HG02678 (cell line): Measurements from ENCODE around the gene DNAH1.

Experiments
- ATAC-seq: cut with Tn5 transposase; IDR thresholded peaks from one replicate; pipeline ENCODE4 v1.9.1; 2021; ENCODE audit warnings: mild to moderate bottlenecking, moderate library complexity; ENCODE audit not compliant: unreplicated experiment

The DNAH1 gene

GRCh38 chr3:52431459-52432223 lies 115.5 kb downstream of the DNAH1 start:
- no peak for ATAC-seq

- ATAC-seq: no peak
These were observed 116.1 kb downstream of the DNAH1 start for GRCh38 chr3:52432225-52432624.

DNA sequence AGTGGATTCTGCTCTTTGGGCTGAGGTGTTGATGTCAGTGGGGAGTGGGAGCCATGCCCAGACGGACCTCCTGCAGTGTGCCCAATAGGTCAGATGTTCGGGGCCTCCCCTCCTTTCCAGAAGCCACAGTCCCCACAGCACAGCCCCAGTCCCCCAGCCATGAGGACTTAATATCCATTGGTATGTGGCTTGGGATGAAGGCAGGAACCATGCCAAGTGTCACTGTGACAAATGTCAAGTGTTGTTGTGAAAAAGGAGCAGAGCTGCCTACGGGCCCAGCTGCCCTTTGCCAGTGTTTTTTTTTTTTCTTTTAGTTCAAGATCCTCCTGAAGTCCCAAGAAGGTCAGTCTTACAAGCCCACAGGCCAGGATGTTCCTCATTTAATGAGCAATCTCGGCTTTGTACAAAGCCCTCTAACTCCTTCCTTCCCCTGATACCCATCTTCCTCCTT lies 116.6 kb downstream of the DNAH1 start:
- ATAC-seq: no peak

GRCh38 chr3:52433328-52433995 lies 117.3 kb downstream of the DNAH1 start:
- ATAC-seq: no peak

DNA sequence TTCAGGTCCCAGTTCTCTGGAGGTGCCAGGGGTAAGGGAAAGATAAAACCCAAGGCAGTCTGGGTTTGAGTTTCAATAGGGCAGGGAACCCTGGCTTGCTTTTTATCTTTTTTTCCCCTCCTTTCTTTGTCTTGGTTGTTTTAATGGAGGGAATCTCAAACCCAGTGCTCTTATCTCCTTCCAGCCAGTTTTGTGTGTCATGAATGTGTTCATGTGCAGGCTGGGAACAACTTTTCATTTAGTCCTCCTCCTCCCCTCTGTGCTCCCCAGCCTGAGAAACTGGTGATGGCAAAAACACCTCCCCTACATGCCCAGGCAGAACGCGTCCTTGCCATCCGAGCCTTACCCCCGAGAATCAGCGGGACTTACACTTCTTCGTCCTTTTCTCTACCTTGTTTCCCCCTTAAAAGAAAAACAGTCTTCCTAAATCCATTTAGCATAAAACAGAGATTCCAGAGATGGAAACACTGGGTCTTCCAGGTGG lies 117.9 kb downstream of the DNAH1 start:
- no peak for ATAC-seq

DNA sequence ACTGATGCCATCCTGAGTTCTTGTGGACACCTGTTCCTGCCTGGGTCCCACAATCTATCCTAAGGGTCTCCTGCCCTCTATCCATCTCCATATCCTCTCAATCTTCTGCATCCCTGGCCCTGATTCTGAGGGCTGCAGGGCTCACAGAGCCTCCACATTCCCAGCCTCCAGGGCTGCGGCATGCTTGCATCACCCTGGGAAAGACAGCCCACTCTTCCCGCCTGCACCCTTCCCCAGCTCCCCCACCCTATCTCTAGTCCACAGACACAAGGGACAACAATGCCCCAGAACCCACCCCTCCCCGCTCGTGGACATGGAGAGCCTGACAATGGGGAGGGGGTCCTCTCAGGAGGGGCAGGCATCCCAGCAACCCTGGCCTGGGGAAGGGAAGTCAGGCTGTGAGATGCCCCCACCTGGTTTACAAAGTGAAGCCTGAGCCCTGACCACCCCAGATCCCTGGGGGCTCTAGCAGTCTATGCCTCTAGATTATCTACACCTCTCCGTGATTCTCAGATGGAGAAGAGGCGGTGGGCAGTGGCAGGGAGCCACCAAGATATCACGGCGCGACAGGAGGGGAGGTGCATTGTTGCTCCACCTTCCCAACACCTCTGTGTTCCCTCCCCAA lies 118.5 kb downstream of the DNAH1 start:
- ATAC-seq: no peak

GRCh38 chr3:52435246-52436101 lies 119.4 kb downstream of the DNAH1 start:
- no peak for ATAC-seq

DNA sequence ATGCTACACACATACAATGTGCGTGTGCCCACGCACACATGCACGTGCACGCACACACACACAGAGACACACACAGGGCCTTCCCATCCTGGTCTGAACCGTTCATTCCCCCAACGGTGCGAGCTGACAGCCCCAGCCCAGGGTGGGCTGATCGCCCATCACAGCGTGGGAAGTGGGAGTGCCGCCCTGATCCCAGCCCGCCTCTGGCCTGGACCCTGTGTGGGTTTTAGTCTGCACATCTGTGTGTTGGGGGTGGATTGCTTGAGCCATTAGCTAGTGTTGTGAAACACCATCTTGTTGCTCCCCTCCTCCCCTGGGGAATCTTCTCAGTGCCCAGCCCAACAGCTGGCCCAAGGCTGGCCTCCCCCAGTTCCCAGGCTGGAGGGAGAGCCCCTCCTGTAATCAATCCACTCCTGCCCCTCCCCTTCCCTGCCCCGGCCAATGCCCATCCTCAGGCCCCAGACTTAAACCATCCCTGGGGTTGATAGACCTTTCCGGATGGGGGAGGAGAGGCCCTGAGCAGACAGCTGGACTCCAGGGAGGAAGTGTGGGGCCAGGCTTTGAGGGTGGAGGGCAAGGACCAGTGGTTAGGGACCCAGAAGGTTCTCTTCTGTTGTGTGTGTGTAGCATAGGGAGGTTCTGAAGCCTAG lies 120.5 kb downstream of the DNAH1 start:
- no peak for ATAC-seq

DNA sequence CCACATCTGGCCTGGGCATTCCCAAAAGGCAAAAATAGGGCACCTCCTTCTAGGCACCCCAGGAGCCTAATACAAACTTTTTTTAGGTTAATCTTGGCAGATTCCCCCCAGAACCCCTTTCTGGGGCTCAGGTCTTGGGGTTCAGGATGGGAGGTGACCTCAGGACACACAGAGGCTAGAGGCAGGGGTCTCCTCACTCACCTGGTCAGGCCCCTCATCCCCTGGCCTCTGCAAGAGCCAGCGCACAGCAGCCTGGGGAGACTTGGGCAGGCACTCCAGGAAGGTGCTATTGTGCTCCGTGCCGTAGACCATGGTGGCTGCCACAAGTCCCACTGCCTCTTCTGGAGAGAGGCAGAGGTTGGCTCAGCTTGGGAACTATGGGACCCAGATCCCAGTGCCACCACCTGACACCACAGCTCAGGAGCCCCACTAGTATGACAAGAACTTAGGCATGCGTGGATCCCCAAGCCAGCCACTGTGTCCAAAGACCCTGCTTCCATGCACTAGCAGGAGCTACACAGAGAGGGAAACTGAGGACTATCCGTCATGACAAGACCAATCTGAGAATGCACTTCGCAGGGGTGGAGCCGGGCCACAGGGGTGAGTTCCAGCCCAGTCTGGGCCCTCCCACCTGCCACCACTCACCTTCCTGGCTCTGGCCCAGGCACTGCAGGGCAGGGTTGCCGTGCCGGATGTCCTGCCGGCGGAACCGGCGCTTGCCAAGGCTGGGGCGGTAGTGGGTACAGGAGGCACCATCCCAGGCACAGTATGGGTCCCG lies 121.4 kb downstream of the DNAH1 start:
- ATAC-seq: no peak

GRCh38 chr3:52438104-52438376 lies 121.9 kb downstream of the DNAH1 start:
- ATAC-seq: no peak

DNA sequence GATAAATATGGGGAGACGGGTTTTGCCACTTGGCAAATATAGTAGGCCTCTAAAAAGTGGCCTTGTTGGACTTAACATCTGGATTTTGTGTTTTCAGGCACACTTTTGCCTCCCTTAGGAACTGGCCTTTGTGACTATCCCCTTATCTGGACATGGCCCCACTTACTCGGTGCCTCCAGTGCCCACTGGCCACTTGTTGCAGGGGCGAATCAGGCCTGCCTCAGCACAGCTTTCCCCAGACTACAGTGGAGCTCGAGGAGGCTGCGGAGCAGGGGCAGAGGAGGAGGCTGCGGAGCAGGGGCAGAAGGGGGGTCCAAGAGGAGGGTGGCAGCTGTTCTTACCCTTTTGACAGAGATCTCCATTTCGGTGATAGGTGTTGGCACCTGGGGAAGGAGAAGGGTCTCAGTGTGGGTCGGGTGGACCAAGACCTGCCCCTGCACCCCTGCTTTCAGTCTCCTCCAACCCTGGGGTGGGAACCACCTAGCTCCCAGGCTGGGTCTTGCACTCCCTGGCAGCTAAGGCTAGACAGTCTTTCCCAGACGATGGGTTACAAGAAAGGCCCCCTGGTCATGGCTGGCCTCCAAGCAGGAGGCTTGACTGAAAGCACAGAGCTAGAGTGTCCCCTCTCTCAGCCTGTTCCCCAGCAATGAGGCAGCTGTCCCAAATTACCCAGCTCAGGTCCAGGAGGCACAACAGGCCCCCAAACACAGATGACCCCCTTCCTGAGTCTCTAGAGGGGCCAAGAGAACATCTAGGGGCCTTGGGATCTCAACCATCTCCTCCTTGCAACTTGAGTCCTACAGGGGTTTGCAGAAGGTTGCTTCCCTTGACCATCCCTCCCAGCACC lies 122.7 kb downstream of the DNAH1 start:
- ATAC-seq: no peak

GRCh38 chr3:52439426-52440248 lies 123.5 kb downstream of the DNAH1 start:
- ATAC-seq: no peak

DNA sequence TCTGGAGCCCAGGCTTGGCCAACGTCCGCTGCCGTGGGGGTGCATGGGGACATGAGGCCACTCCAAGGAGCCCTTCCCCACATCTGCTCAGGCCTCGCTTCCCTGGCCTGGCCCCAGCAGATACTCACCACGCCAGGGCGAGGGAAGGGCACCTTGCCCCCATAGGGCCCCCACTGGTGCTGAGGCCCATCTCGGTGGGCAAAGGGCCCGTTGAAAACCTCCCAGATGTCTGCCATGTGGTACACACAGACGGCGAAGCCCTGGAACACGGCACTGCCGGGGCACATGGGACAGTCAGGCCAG lies 124.1 kb downstream of the DNAH1 start:
- ATAC-seq: no peak

DNA sequence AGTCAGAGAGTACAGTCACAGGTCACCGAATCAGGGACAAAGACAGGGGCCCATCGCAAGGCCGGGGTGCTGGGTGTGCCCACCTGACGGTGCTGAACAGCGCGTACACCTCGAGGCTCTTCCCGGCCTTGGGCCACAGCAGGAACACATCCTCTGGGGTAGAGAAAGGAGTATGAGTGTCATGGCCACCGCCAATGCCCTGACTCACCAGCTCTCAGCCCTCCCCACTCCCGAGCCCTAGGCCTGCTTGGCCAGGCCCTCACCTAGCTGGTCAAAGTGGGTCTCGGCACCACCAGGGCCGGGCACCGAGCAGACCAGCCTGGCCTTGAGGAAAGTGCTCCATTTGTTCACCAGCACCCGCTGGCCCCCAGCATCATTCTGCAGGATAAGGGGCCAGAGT lies 124.6 kb downstream of the DNAH1 start:
- ATAC-seq: no peak

GRCh38 chr3:52441091-52441771 lies 125.1 kb downstream of the DNAH1 start:
- no peak for ATAC-seq

DNA sequence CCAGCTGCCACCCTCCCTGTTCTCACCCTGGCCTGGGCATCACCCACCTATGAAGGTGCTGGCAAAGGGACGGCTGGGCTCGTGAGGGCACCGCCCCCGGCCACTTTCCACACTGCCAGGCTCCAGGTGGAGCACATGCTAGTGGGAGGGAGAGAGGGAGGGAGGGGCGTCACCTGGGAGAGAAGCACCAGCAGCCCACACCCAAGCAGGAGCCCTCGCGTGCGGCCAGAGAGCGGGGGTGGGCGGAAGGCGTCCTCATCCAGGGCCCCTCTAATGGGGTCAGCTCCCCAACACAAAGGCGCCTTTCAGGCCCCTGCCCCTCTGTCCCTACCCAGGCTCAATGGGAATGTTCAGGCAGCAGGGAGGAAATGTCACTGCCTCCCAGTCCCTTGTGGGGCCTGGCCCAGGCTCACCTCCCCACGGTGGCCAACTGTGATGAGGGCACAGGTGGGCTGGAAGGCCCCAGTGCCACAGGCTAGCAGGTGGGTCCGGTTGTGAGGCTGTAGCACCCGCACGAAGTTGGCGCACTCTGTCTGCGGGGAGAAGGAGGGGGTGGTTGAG lies 125.7 kb downstream of the DNAH1 start:
- no peak for ATAC-seq
